SK-N-SH treated with all-trans-retinoic acid at 6 μM for 48 hours (cell line): Measurements from ENCODE around the gene RBM38.

Source experiments
- ESRRG ChIP-seq: fragments of 250-450 bp; sonication (Bioruptor Pico); IDR thresholded peaks from 2 replicates; pipeline ENCODE4 v1.6.1; 2021; ENCODE audit warnings: mild to moderate bottlenecking
- PATZ1 ChIP-seq: fragments of 250-450 bp; sonication (Bioruptor Pico); IDR thresholded peaks from 2 replicates; pipeline ENCODE4 v1.8.0; 2020; ENCODE audit warnings: mild to moderate bottlenecking, moderate library complexity, borderline replicate concordance

GRCh38 chr20:57451431-57451794 is 60.2 kb downstream of the RBM38 start:
- TF ChIP-seq PATZ1 (CRISPR knock-in tag) = no peak
- TF ChIP-seq ESRRG = no peak
